Measurements from ENCODE around the gene PBX4. TPM values are rescaled to one million over a fixed set of nuclear protein-coding genes. Genes with fewer than 3 reads are reported as not detected.
A peak's percentile ranks its signal among the peaks of the same experiment; 100 is the strongest.

Gene PBX4
- total RNA-seq, 1 donor, result 0.45 TPM

DNA sequence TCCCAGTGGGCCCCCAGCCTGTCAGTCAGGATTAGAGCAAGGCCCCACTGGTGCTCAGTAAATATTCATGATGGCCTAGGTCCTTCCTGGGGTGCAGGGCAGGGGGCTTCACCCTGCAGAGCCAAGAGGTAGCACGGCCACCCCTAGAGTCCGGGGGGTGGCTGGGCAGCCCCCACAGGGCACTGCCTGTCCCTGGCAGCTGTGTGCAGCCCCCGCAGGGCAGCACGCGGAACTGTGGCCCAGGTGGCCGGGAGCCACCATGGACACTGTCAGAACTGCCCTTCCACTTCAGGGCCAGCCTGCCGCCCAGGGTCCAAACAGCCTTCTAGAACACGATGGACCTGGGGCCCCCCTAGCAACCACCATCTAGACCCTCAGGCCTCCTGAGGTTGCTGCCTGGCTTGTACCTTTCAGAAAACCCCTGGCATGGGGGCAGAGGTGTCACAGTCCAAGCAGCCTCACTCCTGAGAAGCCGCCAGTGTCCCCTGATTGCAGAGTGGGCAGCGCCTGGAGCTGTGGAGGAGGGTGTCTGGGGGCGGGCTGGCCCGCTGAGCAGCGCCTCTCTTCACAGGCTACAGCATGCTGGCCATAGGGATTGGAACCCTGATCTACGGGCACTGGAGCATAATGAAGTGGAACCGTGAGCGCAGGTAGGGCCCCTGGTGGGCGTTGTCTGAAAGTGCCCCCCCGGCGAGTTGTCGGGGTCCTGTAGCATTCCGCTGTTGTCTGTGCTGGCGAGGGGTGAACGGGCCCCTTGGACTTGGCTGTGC lies 92.7 kb downstream of the PBX4 start:
- TF ChIP-seq, protein P1, sequence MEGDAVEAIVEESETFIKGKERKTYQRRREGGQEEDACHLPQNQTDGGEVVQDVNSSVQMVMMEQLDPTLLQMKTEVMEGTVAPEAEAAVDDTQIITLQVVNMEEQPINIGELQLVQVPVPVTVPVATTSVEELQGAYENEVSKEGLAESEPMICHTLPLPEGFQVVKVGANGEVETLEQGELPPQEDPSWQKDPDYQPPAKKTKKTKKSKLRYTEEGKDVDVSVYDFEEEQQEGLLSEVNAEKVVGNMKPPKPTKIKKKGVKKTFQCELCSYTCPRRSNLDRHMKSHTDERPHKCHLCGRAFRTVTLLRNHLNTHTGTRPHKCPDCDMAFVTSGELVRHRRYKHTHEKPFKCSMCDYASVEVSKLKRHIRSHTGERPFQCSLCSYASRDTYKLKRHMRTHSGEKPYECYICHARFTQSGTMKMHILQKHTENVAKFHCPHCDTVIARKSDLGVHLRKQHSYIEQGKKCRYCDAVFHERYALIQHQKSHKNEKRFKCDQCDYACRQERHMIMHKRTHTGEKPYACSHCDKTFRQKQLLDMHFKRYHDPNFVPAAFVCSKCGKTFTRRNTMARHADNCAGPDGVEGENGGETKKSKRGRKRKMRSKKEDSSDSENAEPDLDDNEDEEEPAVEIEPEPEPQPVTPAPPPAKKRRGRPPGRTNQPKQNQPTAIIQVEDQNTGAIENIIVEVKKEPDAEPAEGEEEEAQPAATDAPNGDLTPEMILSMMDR (IDR thresholded peaks at IDR 0.05; ENCODE audit: insufficient read depth, low read length), result no peak
- no peak overlapping the region for H3K4me3 ChIP-seq (ENCODE audit: low read depth, low read length)
- no peak for DNase-seq (ENCODE audit: low read depth)

DNA sequence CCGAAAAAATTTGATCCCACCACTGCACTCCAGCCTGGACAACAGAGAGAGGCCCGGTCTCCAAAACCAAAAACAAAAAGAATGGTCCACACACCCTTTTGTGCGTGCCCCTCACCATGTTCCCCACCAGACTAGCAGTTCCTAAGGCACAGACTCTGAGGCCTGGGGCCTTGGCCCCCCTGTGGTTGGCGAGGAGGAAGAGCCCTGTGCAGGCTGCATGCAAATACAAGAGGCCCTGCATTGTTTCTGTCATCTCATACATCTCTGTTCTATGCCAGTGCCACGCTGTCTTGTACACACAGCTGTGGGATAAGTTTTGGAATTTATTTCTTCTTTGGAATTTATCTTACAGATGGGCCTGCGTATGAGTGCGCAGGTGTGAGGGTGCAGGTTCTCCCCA lies 94.4 kb downstream of the PBX4 start:
- DNase-seq (ENCODE audit: low read depth), result no peak
- H3K4me3 ChIP-seq (ENCODE audit: low read depth, low read length), result no peak overlapping the region
- TF ChIP-seq, protein P1 (IDR thresholded peaks at IDR 0.05; ENCODE audit: insufficient read depth, low read length), result no peak

DNA sequence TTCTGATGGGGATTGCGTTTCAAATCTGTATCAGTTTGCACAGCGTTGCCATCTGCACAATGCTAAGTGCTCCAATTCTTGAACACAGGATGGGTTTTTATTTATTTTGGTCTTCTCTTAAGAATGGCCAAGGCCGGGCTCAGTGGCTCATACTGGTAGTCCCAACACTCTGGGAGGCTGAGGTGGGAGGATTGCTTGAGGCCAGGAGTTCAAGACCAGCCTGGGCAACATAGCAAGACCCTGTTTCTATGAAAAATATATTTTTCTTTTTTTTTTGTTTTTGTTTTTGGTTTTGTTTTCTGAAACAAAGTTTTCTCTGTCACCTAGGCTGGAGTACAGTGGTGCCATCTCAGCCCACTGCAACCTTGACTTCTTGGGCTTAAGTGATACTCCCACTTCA lies 95.3 kb downstream of the PBX4 start:
- no peak overlapping the region for H3K4me3 ChIP-seq (ENCODE audit: low read depth, low read length)
- DNase-seq (ENCODE audit: low read depth), result no peak
- TF ChIP-seq, protein P1 (IDR thresholded peaks at IDR 0.05; ENCODE audit: insufficient read depth, low read length), result no peak

DNA sequence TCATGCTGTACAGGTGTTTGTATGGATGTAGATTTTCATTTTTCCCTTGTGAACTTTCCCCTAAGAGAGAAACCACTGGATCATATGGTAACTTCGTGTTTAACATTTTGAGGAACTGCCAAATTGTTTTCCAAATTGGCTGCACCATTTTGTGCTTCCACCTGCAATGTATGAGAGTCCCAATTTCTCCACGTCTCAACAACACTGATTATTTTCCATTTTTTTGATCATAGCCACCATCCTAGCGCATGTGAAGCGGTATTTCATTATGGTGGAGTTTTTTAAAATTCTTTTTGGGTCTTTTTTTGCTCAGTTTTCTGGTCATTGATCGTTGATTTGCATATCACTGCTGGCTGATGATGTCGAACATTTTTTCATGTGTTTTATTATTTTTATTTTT lies 97.5 kb downstream of the PBX4 start:
- TF ChIP-seq, protein P1 (IDR thresholded peaks at IDR 0.05; ENCODE audit: insufficient read depth, low read length), result no peak
- no peak for DNase-seq (ENCODE audit: low read depth)

DNA sequence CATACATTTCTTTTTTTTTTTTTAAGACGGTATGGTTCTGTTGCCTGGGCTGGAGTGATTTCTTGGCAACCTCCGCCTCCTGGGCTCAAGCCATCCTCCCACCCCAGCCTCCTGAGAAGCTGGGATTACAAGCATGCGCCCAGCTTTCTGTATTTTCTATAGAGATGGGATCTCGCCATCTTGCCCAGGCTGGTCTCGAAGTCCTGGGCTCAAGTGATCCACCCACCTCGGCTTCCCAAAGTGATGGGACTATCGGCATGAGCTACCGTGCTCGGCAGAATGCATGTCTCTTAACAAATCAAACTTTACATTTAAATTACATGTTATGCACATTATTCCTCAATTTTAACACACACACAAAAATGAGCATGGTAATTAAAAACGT lies 101.3 kb downstream of the PBX4 start:
- H3K4me3 ChIP-seq (ENCODE audit: low read depth, low read length), result peak overlapping the region; percentile 91
- TF ChIP-seq, protein P1 (IDR thresholded peaks at IDR 0.05; ENCODE audit: insufficient read depth, low read length), result no peak
- no peak for DNase-seq (ENCODE audit: low read depth)

More for the DNA sequence above, 97.5 kb downstream of the PBX4 start:
- H3K4me3 ChIP-seq (ENCODE audit: low read depth, low read length), result no peak overlapping the region

DNA sequence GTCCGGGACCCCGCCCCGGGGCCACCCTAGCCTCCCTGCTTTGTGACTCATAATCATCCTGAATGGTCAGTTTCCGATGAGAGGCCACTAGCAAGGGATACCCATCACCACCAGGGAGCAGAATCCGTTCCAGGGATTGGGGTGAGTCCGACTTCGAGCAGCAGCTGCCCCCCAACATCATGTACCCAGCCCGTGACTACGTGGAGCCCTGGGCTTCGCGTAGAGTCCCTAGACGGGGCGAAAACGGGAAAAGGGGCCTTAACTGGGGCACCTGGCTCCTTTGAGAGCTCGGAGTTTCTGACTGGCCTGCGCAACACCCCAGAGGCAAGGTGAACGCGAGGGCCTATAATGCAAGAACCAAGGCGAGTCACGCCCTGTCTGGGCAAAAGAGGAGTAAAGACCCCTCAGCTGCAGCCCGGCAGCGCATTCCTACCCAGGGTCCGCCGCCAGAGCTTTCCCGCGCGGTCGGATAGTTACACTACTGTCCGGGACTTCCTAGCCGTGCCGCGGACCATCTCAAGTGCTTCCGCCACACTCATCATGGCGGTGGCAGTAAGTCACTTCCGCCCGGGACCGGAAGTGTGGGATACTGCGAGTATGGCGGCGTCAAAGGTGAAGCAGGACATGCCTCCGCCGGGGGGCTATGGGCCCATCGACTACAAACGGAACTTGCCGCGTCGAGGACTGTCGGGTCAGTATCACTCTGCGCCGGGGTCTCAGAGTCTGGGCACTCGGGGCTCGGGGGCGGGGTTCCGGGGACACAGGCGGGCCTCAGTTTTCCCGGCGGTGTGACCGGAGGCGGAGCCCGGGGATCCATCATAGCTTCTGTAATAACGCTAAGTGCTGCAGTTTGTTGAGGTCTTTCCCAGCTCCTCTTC lies 102.6 kb downstream of the PBX4 start, which contains the start of gene NDUFA13:
TSS of gene NDUFA13 (plus strand) at position 584 of the 878 bp plus-strand sequence. CDS start at position 598, 14 bp downstream.
- peak; percentile 92 for DNase-seq (ENCODE audit: low read depth)
- TF ChIP-seq, protein P1 (IDR thresholded peaks at IDR 0.05; ENCODE audit: insufficient read depth, low read length), result peak; percentile 31
- peak within 1 kb of the TSS; percentile 91 for H3K4me3 ChIP-seq (ENCODE audit: low read depth, low read length)
